ENCODE measurements around the gene WT1.
"Not testable (repeated sequence)": the region's sequence is repeated elsewhere in the genome, so short reads cannot be mapped to it uniquely, and the experiment has no call there.

The WT1 gene

DNA sequence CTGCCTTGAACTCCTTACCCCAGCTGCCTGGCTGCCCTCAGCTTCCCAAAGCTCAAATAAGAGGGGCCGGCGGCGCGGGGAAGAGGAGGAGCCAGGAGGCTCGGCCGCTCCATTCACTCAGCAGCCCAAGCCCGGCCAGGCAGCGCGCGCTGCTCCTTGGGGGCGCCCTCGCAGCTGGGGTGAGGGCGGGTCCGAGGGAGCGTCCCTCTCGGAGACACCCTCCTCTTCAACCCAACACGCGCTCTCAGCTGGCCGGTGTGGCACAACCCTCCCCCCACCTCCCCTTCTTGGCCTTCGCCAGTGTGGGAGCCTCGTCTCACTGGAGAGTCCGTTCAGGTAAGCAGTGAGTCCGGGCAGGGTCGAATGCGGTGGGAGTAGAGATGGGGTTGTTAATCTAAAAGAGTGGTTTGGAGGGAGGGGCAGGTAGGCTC lies at the start of gene WT1:
Gene WT1 (minus strand): TSS at position 29 of the 431 bp plus-strand sequence.
- peak; percentile 80 for DNase-seq (ENCODE audit: low spot score)

DNA sequence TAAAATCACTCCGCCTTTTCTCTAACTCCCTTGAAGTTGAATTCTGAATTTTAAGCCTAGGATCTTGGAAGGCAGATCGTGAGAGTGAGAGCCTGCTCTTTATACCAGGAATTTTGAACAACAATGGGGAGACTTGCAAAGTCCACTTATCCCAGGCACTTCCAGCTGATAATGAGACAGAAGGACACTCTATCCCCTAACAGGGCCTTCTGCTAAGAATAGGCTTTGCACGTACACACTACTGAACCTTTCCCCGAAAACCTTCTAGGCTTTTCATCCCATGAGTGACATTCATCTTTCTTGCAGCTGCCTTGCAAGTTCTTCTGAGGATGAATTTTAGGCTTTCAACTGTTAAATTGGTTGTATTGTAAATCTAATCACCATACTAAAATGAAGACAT lies 44.0 kb upstream of the WT1 start:
- no peak for DNase-seq (ENCODE audit: low spot score)

DNA sequence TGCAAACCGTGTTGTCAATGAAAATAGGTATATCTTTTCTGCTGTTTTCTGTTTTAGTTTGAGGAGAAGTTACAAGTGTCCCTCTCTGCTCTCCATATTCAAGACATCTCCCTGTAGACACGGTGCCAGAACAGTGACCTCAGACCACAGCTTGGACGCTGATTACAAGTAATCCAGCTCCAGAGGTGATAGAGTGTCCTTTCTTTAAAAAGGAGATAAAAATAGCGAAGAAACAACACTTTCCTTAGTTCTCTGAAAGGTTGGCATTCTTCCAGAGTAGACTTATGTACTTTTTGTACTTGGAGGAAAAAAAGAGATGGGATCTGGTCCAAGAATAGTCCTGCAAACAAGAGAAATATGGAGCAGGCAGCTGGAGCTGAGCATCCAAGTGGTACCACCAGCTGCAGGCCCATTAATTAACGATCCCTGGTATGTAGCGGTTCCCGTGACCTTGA lies 43.0 kb upstream of the WT1 start:
- DNase-seq (ENCODE audit: low spot score), result no peak

DNA sequence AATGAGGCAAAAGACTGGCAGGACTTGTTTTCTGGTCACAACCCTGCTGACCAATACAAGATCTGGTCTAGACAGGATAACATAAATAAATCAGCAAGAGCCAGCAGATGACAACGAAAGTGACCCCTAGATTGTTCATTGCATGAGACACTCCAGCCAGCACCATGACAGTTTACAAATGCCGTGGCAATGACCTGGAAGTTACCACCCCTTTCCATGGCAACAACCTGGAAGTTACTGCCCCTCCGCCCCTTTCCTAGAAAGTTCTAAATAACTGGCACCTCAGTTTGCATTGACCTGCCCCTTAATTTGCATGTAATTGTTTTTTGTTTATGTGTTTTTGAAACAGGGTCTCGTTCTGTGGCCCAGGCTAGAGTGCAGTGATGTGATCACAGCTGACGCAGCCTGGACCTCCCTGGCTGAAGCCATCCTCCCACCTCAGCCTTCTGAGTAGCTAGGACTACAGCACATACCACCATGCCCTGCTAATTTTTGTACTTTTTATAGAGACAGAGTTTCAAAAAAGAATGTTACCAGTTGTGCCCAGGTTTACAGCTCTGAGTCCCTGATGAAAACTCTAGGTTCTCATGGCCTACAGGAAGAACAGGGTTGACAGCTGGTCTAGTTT lies 38.1 kb upstream of the WT1 start:
- DNase-seq (ENCODE audit: low spot score), result no peak

DNA sequence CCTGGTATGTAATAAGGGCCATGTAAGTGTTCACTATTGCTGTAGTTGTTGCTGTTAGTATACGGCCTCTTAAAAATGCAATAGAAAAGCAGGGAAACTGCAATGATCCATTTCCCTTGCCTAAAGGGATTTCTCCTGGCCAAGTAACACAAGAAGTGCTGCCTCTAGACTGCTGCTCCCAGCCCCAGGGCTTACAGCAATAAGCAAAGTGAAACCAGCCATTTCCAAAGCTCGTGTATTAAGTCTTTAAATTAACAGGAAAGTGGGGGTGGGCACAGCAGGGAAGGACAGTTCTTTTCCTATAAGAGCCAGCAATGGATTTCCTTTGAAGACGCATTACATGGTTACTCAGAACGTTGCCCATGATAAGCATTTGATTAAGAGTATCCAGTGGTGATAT lies 36.9 kb upstream of the WT1 start:
- no peak for DNase-seq (ENCODE audit: low spot score)

DNA sequence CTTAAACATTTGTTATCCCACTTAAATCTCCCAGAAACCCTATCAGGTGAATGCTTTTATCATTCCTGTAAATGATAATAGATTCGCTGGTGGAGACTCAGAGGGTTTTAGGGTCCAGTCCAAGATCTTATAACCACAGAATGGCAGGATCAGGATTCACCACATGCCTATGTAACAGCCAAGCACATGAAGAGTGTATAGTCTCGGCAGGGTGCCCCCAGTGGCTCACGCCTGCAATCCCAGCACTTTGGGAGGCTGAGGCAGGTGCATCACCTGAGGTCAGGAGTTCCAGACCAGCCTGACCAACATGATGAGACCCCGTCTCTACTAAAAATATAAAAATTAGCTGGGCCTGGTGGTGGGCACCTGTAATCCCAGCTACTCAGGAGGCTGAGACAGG lies 36.2 kb upstream of the WT1 start:
- not testable (repeated sequence) for DNase-seq (ENCODE audit: low spot score)

DNA sequence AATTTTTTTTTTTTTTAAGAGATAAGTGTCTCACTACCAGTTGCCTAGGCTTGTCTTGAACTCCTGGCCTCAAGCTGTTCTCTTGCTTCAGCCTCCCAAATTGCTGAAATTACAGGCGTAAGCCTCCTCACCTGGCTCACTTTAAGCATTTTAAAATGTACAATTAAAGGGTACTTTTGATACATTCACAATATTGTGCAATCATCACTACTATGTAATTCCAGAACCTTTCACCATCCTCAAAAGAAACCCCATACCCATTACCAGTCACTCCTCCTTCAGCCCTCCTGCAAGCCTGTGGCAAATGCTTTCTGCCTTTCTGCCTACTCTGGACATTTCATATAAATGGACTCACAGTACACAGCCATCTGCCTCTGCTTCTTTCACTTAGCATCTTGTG lies 34.5 kb upstream of the WT1 start:
- DNase-seq (ENCODE audit: low spot score), result no peak

DNA sequence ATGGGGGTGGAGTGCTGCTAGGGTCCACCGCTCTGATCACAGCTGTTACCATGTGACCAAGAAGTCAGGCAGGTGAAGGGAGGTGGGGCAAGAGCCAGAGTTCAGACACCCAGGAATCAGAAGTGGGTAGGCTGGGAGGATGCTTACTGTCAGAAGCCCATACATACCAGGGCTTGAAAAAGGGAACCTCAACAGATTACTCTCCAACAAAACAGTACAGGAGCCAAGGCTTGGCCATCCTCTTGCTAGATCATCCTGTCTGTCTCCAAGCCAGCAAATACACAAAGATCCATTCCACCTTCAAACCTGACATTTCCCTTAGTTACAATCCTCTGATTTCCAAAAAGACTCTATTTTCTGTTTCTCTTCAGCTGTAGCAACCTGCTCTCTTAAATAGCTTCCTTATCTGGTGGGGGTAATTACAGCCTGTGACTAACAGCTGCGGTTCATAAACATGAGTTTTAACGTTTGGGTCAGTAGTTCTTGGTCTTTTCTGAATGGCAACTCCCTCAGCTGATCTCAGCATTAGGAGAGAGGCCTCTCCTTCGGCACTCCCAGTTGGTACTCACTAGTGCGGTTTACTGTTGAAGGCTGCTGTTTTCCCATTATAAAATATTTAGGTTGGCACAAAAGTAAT lies 31.1 kb upstream of the WT1 start:
- no peak for DNase-seq (ENCODE audit: low spot score)

DNA sequence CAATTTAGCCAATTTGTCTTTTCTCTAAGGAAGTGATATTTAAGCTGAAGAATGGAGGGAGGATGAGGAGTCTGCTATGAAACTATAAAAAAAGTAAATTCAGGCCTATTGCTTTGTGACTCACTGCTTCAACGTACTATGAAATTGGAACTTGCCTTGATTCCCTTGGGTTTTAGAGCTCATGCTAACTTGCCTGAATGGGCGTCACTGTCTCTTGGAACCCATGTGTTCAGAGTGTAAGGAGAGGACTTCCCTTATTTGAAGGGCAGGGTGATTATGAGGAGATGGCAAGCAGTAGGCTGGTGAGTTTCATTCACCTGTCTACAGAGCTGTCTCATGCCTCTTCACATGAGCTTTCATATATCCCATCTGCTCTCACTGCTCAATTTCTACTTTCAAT lies 28.7 kb upstream of the WT1 start:
- no peak for DNase-seq (ENCODE audit: low spot score)

DNA sequence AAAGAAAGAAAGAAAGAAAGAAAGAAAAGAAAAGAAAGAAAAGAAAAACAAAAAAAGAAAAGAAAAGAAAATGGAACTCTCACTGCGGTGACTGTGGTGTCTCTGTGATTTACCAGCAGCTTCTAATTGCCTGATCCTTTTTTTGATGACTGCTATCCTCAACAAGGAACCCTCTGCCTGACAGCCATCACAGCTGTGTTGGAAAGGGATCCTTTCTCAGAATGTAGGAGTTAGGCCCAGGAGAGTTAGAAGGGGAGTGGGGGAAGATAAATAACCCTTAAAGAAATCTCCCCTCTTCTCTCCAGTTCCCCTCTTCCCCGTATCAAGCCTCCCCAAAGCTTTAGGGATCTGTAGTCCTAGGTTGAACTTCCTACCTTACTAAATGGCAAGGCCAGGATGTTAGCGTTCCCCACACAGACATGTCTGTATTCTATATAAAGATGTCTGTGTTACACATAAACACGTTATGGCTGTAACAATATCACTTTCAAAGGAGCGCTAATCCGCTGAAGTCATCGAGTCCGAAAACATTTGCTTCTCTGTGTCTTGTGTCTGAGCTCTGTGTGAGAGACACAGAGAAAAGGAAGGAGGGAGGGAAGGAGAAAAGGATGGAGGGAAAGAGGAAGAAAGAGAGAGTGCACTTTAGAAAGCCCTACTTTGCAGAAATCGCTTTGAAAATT lies 26.8 kb upstream of the WT1 start:
- no peak for DNase-seq (ENCODE audit: low spot score)

DNA sequence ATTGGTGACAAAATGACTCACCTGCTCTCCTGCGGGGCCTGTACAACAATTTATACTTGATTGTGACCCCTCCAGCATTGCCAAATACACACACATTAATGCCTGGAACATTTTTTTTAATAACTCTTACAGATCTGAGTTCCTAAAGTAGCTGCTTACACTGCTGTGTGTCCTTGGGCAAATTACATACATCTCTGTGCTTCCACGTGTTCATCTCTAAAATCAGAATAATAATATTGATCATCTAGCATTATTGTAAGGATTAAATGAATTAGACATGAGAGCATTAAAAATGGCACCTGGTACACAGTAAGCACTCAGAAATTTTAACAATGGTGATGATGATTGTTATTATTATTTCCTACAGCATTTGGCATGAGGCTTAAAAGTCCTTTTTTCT lies 21.5 kb upstream of the WT1 start:
- no peak for DNase-seq (ENCODE audit: low spot score)

DNA sequence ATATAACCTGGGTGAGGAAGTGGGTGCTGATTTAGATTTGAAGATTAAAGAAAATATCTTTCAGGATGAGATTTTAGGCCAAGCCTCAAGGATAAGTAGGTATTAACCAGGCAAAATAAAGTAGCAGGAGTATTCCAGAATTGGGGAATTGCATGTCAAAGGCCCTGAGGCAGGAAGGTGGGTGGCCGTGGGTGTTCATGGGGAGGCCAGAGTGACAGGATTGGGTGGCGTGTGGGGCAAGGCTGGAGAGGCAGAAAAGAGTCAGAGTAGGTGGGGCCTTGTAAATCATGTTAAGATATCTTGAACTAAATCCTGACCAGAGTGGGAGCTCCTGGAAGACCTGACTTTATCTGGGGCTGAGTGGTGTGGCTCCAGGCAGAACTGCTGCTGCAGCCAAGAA lies 19.7 kb upstream of the WT1 start:
- DNase-seq (ENCODE audit: low spot score), result no peak

DNA sequence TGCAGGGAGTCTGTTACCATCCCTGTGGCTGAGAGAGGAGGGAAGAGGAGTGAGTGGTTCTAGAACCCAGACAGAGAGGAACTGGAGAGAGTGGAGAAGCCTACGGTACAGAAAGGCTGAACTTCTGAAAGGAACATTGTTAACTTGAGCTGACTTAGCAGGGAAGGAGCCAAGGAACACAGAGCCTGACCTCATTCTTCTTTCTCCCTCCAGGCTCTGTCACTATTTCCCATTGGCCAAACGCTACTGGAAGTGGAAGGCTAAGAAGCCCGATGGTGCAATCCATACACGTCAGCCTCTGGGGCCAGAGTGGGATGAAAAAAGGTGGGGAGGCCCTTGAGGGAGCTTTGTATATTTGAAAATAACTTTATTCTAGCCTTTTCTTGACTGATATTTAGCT lies 16.5 kb upstream of the WT1 start:
- no peak for DNase-seq (ENCODE audit: low spot score)

DNA sequence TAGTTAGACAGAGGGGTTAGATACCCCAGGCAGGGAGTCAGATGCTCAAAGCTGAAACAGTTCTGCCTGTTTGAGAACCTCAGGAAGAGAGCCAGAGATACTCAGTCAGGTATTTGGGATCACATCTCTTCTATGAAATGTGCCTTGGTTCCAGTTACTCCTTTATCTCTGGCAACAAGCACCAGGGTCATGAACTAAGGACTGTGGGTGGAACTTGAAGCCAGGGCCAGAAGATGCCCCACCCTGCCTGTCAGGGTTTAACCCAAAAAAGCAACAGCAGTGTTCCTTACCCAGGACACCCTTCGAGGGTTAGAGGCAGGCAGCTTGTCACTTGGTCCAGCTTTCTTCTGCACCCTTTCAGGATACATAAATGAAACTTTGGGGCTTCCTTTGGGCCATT lies 15.0 kb upstream of the WT1 start:
- DNase-seq (ENCODE audit: low spot score), result no peak

DNA sequence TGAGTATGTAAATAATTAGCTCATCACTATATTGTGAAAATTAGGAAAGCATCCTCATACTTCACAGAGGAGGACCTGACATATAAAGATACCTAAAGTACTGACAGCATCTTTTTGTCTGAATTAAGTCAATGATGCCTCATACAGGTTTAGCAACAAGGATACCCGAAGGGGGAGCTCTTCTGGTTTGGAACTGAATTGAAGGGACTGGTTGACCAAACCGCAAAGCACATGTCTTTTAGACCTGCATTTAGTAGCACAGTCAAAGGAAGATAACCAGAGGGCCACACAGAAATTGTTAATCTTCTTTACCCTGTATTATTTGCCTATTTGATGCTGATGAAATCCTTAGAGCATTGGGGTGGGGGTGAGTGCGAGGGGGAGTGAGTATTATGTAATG lies 12.9 kb upstream of the WT1 start:
- DNase-seq (ENCODE audit: low spot score), result no peak

DNA sequence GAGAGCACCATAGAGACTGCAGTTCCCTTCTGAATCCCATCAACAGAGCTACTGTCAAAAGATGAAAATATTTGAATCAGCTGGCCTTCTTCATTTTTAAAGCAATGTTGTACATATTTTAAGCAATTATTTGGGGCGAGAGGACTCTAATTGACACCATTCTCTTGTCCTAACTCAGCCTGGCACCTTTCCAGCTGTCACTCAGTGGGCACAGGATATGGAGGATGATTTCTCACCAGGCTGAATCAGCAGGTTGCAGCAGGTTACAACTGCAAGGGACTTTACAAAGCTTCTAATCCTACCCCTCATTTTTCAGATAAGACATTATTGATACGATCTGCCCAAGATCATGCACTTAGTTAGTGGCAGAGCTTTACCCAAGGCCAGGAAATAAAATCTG lies 11.9 kb upstream of the WT1 start:
- no peak for DNase-seq (ENCODE audit: low spot score)

DNA sequence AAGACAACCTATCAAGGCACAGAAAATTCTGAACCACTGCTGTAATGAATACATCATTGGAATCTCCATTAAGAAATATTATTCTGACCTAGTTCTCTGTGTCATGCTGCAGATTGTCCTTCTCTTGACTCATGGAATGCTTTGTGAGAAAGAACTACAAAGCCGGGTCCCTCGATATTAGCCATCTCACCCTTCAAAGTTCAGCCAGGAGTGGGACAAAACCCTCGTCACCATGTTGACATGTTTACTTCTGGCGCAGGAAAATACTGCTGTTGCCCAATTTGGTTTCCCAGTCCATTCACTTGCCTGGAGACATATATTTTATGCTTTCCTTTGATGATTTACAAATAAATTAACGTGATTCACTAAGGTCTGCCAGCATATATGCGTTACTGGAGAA lies 10.9 kb upstream of the WT1 start:
- DNase-seq (ENCODE audit: low spot score), result no peak

DNA sequence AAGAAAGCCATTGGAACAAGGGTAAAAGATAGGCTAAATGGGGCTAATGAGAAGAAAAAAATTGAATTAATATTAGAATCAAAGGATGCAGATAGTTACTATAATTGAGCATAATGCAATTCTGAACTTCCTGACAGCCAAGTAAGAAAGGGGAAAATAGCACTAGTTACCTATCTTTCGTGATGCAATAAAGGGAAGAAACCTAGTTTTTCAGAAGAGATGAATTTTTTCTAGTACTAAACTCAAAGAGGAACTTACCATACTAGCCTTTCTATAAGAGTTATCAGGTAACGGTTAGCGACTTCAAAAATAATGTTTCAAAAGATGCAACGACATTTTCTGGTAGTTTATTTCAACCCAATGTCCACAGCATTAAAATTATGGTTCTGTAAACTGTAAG lies 8.8 kb upstream of the WT1 start:
- no peak for DNase-seq (ENCODE audit: low spot score)

DNA sequence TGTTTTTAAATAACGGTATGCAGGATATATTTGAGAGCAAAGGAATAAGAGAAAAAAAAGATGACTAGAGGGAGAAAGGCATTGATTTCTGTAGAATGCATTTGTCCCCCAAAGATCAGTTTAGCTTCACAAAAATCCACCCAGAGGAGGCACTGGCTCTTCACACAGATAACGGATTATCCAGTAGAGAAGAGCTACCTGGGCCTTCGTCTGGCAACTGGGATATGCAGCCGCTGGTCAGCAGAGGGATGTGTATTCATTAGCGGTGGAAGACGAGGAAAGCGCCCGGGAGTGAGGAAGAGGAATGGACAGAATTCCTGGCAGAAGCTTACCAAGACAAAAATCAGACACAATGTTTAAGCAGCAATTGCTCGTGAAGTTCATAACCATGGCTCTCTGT lies 5.6 kb upstream of the WT1 start:
- DNase-seq (ENCODE audit: low spot score), result no peak

DNA sequence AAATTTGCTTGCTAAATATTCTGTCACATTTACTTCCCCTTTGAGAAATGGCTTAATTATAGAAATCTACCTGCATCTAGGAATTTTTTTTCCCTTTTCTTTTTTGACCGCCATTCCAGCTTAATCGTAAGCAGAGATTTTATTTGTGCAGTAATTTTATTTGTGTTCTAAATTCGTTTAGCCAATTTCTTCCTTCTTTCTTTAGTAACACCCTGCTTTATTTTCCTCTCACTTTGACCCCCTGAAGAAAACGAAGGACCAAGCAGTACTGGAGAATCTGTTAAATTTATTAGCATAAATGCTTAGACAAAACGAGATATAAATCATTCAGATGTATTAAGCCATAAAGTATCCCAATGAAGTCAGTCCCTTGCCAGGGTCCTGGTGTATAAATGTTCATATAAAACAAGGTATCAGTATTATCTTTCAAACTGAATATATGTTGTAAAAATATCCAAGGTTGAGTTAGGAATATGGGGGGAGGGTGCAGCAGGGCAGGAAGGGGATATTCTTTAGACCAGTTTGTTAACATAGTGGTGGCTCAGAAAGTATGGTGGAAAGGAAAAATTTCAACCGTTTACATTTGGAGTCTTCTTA lies 5.1 kb upstream of the WT1 start:
- no peak for DNase-seq (ENCODE audit: low spot score)

DNA sequence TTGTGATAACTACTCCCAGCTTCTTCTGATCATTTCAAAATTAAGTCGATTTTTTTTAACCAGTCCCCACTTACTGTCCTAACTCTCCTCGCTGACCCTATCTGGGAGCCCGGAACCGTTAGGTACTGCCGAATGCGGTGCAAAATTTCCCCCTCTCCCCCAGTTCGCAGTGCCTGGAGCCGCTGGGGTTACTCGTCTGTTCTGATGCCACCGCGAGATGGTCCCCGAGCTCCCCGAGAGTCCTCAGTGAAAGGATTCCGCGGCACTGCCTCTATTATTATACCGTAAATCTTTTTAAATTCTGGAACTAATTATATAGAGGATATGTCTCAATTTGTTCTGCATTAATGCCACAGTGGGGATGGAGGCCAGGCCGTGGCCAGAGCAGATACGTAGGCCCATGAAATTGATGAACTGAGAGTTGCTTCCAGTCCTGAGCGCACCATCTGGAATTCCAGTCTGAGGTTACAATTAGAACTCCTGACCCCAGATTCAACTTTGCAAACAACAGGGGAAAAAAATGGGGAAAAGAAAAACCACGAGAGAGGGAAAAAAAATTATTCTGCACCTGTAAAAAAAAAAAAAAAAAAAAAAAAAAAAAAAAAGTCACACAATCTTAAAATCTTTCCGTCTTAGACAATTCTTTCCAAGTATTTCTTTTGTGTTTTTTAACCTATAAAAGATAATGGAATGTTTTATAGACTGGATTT lies 4.3 kb upstream of the WT1 start:
- DNase-seq (ENCODE audit: low spot score), result no peak

DNA sequence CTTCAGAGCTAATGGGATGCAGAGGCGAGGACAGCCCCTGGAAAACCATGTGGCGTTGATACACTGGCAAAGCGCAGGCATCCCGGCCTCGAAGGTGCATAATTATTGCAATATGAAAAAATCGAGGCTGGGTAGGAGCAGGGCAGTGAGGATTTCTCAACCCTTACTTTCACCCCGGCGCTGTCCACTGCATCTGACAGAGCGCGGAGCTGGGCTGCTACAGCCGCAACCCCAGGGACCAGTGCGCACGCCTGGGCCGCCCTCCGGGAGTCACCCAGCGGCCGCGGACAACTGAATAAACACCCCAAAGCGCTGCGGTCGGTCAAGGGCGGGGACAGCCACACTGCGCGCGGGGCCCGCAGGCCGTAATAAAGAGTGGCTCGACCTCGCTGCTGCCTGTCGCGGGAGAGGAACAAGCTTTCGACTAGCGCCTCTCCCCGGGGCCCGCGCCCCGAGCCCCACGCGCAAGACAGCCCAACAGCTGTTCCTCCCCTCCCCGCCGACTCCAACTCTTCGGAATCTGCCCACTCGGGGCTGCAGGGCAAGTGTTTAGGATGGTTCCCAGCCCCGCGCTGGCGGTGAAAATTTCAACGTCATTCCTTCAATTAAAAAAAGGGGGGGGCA lies 3.6 kb upstream of the WT1 start:
- peak; percentile 69 for DNase-seq (ENCODE audit: low spot score)
